GM19193 (cell line): Measurements from ENCODE around the gene TBC1D7.
A peak's percentile ranks its signal among the peaks of the same experiment; 100 is the strongest.

Source experiments
- POLR2A ChIP-seq: IDR thresholded peaks from 4 replicates; pipeline ENCODE4 v1.6.1; 2011; ENCODE audit not compliant: insufficient read depth, insufficient read length; ENCODE audit errors: extremely low read depth

TBC1D7 gene

GRCh38 chr6:13305288-13305687, 23.0 kb downstream of the TBC1D7 start:
- TF ChIP-seq POLR2A = no peak

- no peak for TF ChIP-seq POLR2A
Observed at GRCh38 chr6:13304580-13305260, 23.6 kb downstream of the TBC1D7 start.

DNA sequence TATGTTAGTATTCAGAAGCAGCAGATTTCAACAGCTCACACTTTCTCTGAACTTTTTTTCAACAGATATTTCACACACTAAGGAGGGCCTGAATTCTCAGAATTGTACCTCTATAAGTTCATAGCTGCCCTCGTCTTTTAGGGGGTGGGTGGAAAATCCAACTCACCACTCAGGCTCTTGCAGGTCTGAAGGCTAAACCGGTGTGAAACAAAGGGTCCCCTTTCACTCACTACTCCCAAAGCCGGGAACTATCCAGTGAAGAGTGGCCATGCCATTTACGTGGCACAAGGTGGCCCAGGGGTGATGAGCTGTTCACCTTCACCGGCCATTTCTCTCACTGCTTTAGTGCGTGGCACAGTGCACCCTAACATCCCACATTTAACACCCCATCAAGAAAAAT, 24.2 kb downstream of the TBC1D7 start:
- TF ChIP-seq POLR2A = no peak

DNA sequence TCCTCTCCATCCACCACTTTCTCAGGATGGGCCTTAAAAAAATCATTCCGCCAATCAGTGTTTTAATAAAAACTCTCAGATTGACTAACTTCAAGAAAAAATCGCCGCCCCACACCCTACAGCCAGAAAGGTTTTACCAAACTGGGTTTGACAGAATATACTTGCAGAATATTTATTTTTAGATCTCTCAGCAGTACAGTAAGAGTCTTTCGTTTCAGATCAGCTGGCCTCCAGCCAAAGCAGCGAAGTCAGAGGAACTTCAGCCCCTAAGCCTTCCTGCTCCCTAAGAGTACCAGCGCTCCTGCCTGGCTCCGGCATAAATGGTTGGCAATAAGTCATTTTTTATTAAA, 24.7 kb downstream of the TBC1D7 start:
- TF ChIP-seq POLR2A = no peak

GRCh38 chr6:13302751-13303667, 25.3 kb downstream of the TBC1D7 start:
- TF ChIP-seq POLR2A = peak; percentile 28

DNA sequence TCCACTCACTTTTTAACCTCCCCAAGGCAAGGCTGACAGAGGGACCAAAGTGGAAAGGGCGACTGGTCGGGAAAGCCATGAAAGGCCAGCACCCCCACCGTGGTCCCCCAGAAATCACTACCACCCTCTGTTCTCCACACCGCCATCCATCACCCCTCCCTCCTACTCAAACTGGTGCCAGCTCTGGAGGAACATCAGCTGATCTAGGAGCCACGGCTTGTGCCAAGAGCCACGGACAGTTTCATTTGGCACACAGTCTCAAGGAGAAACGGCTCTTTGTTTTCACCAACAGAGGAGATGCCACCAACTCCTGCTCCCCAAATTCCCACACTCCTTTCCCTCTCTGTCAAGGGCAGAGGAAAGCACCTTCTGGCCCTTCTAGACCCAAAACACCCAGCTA, 26.0 kb downstream of the TBC1D7 start:
- no peak for TF ChIP-seq POLR2A

DNA sequence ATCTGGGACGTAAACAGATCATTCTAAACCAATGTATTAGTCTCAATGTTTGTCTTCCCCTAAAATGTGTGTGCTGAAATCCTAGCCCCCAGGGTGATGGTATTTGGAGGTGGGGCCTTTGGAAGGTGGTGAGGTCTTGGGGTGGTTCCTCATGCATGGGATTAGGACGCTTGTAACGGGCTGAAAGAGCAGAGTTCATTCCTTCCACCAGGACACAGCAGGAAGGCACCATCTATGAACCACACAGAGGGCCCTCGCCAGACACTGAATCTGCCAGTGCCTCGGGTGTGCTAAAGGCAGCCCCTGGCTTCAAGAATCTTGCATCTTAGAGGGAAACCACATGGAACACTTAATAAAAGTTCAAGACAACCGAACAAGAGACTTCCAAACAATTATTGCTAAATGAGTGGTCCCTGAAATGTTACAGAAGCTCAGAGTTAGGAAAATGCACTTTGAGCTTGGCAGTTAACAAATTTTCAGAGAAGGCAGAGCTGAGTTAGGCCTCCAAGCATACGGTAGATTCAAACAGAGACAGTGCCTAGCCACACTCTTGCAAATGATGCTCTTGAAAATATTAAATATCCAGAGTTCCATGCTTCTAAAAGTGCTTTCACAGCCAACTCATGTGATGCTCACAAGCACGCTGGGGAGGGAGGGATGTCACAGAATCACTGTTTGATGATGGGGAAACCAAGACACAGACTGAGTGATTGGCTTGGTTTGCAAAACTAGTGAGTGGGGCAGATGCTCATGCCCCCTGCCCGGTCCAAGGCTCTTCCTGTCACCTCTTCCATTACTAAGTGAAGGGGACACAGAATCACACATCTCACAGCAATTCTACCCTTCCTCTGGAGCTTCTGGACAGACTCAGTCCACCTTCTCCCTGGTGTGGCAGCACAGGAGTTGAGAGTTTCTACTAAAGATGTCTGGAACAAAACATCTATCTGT, 27.4 kb downstream of the TBC1D7 start:
- TF ChIP-seq POLR2A = no peak

DNA sequence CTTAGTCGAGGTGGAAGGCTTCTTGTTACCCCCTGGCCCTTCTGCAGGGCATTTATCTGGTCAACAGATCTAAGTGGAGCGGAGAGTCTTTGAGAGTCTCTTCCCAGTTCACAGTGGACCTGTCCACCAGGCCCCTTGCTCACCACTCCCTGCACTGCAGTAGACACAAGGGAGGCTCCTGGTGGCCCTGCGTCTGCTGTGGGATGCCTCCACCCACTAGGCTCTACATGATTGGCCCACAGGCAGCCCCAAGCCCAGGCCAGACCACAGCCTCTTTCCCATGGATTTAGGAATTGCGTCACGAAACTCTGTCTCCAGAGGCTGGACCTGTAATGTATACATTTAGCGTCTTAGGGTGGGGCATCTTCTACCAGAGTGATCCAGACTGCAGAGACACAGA, 28.4 kb downstream of the TBC1D7 start:
- no peak for TF ChIP-seq POLR2A

- TF ChIP-seq POLR2A = no peak
Observed at GRCh38 chr6:13299403-13299821, 28.9 kb downstream of the TBC1D7 start.

GRCh38 chr6:13298446-13298845, 29.9 kb downstream of the TBC1D7 start:
- TF ChIP-seq POLR2A = no peak

DNA sequence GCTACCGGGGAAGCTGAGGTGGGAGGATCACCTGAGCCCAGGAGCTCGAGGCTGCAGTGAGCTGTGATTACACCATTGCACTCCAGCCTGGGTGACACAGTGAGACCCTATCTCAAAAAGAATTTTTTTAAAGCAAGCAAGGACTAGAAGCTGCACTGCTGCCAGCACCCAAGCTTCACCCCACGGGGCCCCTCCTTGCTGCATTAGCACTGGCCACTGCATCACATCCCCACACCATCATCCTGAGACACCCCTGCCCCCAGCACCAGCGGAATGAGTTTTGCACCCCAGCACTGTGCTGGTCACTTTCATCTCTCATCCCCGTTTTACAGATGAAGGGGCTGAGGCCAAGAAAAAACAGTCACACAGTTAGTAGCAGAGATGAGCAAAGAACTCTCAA, 30.9 kb downstream of the TBC1D7 start:
- no peak for TF ChIP-seq POLR2A

DNA sequence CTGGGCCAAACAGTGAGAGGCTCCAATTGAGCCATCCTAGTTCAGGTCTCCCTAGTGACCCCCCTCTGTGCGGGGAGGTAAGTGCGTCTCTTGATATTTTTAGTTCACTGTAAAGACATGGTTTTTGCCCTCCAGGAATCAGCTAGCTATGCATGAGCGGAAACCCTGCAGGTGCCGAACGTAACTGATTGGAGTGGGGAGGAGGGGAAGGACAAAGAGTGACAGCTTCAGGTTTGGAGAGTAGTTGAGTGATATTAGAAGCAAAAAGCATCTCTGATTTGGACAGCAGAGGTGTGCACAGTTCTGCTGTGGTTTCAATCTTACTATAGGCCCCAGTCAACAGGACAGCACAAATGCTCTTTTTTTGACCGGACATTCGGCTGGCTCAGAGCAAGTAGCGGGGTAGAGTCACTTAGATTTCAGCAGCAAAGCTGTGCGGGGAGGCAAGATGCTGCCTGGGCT, 31.8 kb downstream of the TBC1D7 start:
- TF ChIP-seq POLR2A = no peak

DNA sequence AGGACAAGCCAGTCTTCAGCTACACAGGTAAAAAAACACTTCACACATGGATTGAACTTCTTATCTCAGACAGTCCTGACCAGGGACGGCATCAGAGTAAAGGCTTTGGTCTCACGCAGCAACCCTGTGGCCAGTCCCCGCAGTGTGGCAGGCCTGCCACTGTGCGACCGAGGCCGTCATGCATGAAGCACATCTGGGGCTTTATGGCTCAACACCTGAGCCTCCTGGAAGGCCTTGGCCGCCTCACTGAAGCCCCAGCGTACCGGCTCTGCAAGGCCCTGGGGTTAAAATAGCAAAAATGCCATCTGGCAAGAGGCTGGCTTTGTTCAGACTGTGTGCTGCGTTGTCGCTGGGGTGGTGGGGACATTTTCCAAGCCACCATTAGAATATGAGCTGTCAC, 32.8 kb downstream of the TBC1D7 start:
- no peak for TF ChIP-seq POLR2A

GRCh38 chr6:13294499-13295069, 33.8 kb downstream of the TBC1D7 start:
- TF ChIP-seq POLR2A = no peak
